K562 (cell line): ENCODE measurements around the gene KLHL6. TPM values are rescaled to one million over a fixed set of nuclear protein-coding genes. Genes with fewer than 3 reads are reported as not detected.

Source experiments
- KLF13 ChIP-seq: fragments of 450-650 bp; IDR thresholded peaks from 2 replicates; pipeline ENCODE4 v1.6.1; 2016; ENCODE audit warnings: missing genetic modification characterization, low read depth, mild to moderate bottlenecking, missing compliant biosample characterization, moderate library complexity, borderline replicate concordance
- RBM17 ChIP-seq: fragments of 200-400 bp; formaldehyde crosslinking; IDR thresholded peaks from 2 replicates; pipeline ENCODE4 v1.6.1; 2017; ENCODE audit warnings: low read depth, mild to moderate bottlenecking, low read length, borderline replicate concordance
- RFX5 ChIP-seq: IDR thresholded peaks from 2 replicates; pipeline ENCODE4 v1.6.1; 2011; ENCODE audit warnings: low read depth, mild to moderate bottlenecking, improper control_type of control experiment, low read length
- SAFB2 ChIP-seq: fragments of 200-400 bp; formaldehyde crosslinking; IDR thresholded peaks from 2 replicates; pipeline ENCODE4 v1.6.1; 2018; ENCODE audit warnings: borderline replicate concordance, low read length, low read depth, moderate library complexity; ENCODE audit not compliant: severe bottlenecking
- SETDB1 ChIP-seq: IDR thresholded peaks from one replicate; pipeline ENCODE4 v1.6.1; 2012; ENCODE audit warnings: low read length, control low read depth, inconsistent platforms
- TAF7 ChIP-seq: fragments of 450-650 bp; IDR thresholded peaks from 2 replicates; pipeline ENCODE4 v1.6.1; 2016; ENCODE audit warnings: missing genetic modification characterization, missing compliant biosample characterization
- ZSCAN32 ChIP-seq: fragments of 450-650 bp; formaldehyde crosslinking; IDR thresholded peaks from 2 replicates; pipeline ENCODE4 v1.4.0; 2020; ENCODE audit warnings: mild to moderate bottlenecking, moderate library complexity
- polyA plus RNA-seq, 8 experiments: library from polyadenylated mRNA; depleted of rRNA in 4 of 8; stranded (reverse) in 5 of 8; unstranded in 3 of 8; fragments of >200 nt; fragmentation: Nextera tagmentation in 2 of 8; fragmentation: Illumina TruSeq in 1 of 8; extraction: Ambion mirVana in 2 of 8; extraction: Trizol in 1 of 8; gene quantifications; 2 replicates each; pipeline versions ENCODE4 v1.2.1 to v1.2.3, GENCODE V29; 2011 to 2014; ENCODE audit warnings: inconsistent platforms in 1 of 8, missing spikeins in 1 of 8
- total RNA-seq, 7 experiments: library from RNA; depleted of rRNA in 6 of 7; stranded (reverse); fragments of >200 nt in 6 of 7; fragmentation: Illumina TruSeq in 2 of 7; extraction: Trizol in 2 of 7; gene quantifications; 2 replicates each; pipeline versions ENCODE4 v1.2.1 to v1.2.3, GENCODE V29; 2011 to 2021; ENCODE audit warnings: low replicate concordance in 1 of 7
- TF ChIP-seq, protein P1 (sequence below), 2 experiments: IDR thresholded peaks; 2 replicates each; pipeline ENCODE4 v1.6.1; 2011; ENCODE audit warnings: borderline replicate concordance in 1 of 2, control low read depth in 1 of 2, low read depth in 1 of 2, low read length in 1 of 2, mild to moderate bottlenecking in 1 of 2, mixed read lengths in 1 of 2, moderate library complexity in 1 of 2; ENCODE audit not compliant: insufficient read depth in 1 of 2, insufficient read length in 1 of 2, poor library complexity in 1 of 2, severe bottlenecking in 1 of 2; ENCODE audit errors: extremely low read depth in 1 of 2
- TF ChIP-seq, protein P2 (sequence below): fragments of 450-650 bp; IDR thresholded peaks from 2 replicates; pipeline ENCODE4 v1.7.1; 2018; ENCODE audit warnings: mild to moderate bottlenecking, low read depth; ENCODE audit not compliant: partially characterized antibody
- TF ChIP-seq, protein P3 (sequence below): sonication (generic); formaldehyde crosslinking; IDR thresholded peaks from 2 replicates; pipeline ENCODE4 v1.8.1; 2023; ENCODE audit warnings: mild to moderate bottlenecking, missing genetic modification reagents
- TF ChIP-seq, protein P4 (sequence below): fragments of 200-400 bp; formaldehyde crosslinking; IDR thresholded peaks from 2 replicates; pipeline ENCODE4 v1.6.1; 2017; ENCODE audit warnings: mild to moderate bottlenecking, low read depth, low read length, moderate library complexity

Gene KLHL6
- total and polyA plus RNA-seq, 9 of the 15 experiments (the other 6 are each of a cell fraction or from before 2014, with no cell fraction given), result 0.18 to 2.1 (median 1.4) TPM

DNA sequence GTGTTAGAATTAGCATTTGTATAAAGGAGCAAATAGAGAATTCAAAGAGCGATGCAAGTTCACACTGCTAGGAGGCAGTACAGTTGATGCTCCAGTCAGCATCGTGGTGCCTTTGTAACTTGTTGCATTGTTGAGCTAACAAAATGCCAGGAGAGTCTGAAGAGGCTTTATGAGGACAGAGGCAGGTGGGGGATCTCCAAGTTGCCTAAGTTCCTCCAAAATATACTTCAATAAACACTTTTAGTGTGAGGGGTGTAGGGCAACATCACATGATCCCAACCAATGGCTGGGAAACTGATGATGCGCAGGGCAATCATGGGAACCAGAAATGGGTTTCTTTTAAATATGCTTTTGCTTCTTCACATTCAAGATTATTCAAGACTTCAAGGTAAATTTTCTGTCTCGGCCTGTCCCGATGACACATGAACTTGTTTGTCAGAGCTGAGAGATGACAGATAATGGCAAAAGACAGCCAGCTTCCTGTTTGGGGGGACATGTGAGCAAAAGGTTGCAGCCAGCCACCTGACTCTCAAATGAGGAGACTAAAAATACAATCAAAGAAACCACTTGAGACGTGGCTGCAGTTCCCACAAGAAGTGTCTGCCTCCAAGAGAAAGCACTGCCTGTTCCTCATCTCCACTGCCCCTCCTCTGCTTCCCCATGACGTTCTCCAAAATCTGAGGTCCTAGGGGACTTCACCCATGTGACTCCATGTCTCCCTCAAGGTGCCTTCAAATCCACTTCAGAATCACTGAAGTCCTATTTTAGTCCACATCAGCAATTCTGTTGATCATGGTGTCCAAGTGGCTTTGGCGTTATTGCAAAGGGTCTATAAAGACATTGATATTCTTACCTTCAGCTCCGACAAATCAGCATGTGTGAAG is 39.3 kb downstream of the KLHL6 start (continued):
- TF ChIP-seq, protein P1, sequence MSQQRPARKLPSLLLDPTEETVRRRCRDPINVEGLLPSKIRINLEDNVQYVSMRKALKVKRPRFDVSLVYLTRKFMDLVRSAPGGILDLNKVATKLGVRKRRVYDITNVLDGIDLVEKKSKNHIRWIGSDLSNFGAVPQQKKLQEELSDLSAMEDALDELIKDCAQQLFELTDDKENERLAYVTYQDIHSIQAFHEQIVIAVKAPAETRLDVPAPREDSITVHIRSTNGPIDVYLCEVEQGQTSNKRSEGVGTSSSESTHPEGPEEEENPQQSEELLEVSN (IDR thresholded peaks at IDR 0.05; ENCODE audit: borderline replicate concordance in 1 of 2, extremely low read depth in 1 of 2, insufficient read depth in 1 of 2, insufficient read length in 1 of 2, low read depth in 1 of 2, low read length in 1 of 2, poor library complexity in 1 of 2, severe bottlenecking in 1 of 2), result no peak
- TF ChIP-seq ZSCAN32, result no peak
- TF ChIP-seq, protein P2, sequence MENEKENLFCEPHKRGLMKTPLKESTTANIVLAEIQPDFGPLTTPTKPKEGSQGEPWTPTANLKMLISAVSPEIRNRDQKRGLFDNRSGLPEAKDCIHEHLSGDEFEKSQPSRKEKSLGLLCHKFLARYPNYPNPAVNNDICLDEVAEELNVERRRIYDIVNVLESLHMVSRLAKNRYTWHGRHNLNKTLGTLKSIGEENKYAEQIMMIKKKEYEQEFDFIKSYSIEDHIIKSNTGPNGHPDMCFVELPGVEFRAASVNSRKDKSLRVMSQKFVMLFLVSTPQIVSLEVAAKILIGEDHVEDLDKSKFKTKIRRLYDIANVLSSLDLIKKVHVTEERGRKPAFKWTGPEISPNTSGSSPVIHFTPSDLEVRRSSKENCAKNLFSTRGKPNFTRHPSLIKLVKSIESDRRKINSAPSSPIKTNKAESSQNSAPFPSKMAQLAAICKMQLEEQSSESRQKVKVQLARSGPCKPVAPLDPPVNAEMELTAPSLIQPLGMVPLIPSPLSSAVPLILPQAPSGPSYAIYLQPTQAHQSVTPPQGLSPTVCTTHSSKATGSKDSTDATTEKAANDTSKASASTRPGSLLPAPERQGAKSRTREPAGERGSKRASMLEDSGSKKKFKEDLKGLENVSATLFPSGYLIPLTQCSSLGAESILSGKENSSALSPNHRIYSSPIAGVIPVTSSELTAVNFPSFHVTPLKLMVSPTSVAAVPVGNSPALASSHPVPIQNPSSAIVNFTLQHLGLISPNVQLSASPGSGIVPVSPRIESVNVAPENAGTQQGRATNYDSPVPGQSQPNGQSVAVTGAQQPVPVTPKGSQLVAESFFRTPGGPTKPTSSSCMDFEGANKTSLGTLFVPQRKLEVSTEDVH, result no peak
- TF ChIP-seq KLF13 (tag), result no peak
- TF ChIP-seq, protein P3, sequence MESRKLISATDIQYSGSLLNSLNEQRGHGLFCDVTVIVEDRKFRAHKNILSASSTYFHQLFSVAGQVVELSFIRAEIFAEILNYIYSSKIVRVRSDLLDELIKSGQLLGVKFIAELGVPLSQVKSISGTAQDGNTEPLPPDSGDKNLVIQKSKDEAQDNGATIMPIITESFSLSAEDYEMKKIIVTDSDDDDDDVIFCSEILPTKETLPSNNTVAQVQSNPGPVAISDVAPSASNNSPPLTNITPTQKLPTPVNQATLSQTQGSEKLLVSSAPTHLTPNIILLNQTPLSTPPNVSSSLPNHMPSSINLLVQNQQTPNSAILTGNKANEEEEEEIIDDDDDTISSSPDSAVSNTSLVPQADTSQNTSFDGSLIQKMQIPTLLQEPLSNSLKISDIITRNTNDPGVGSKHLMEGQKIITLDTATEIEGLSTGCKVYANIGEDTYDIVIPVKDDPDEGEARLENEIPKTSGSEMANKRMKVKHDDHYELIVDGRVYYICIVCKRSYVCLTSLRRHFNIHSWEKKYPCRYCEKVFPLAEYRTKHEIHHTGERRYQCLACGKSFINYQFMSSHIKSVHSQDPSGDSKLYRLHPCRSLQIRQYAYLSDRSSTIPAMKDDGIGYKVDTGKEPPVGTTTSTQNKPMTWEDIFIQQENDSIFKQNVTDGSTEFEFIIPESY (CRISPR knock-in tag), result no peak
- TF ChIP-seq SETDB1, result no peak
- TF ChIP-seq RBM17, result no peak
- TF ChIP-seq SAFB2, result no peak
- TF ChIP-seq, protein P4, sequence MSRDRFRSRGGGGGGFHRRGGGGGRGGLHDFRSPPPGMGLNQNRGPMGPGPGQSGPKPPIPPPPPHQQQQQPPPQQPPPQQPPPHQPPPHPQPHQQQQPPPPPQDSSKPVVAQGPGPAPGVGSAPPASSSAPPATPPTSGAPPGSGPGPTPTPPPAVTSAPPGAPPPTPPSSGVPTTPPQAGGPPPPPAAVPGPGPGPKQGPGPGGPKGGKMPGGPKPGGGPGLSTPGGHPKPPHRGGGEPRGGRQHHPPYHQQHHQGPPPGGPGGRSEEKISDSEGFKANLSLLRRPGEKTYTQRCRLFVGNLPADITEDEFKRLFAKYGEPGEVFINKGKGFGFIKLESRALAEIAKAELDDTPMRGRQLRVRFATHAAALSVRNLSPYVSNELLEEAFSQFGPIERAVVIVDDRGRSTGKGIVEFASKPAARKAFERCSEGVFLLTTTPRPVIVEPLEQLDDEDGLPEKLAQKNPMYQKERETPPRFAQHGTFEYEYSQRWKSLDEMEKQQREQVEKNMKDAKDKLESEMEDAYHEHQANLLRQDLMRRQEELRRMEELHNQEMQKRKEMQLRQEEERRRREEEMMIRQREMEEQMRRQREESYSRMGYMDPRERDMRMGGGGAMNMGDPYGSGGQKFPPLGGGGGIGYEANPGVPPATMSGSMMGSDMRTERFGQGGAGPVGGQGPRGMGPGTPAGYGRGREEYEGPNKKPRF, result no peak
- no peak for TF ChIP-seq TAF7 (tag)
- no peak for TF ChIP-seq RFX5
